ENCODE data around the gene KLRG1. TPM values are rescaled to one million over a fixed set of nuclear protein-coding genes. Genes with fewer than 3 reads are reported as not detected.

KLRG1 gene
- total RNA-seq (5.6 and 8.5 TPM in 2 replicates), polyA plus RNA-seq (13.1 and 15.6 TPM in 2 replicates)

DNA sequence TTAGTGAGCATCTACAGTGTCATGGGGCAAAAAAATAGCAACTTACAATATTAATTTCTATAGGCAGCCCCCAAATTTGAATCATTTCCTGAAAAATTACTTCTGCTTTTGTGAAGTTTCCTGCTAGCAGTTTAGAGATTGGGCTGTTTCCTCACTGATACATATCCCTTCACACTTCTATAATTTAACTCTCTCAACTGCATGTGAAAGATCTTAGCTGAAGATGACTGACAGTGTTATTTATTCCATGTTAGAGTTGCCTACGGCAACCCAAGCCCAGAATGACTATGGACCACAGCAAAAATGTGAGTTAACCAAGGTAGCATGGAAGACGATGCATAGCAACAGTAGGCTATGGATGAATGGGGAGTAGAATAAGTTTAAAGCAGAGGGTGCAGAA is at the start of gene KLRG1:
Gene KLRG1, plus strand, starts transcription at position 134 of the 400 bp plus-strand sequence. Its CDS starts 90 bp downstream, at position 224.
- Histone ChIP-seq H3K27me3 (no peaks in the 10 kb centered on the region), H3K4me3 (no peak within 1 kb of the TSS), H3K36me3 (no peaks in the 10 kb centered on the region), H3K27ac (no peak within 1 kb of the TSS), H3K9me3 (ENCODE audit: low read depth) (no peaks in the 10 kb centered on the region), H3K4me1 (ENCODE audit: low read depth) (no peaks in the 10 kb centered on the region)
- no peak for DNase-seq (ENCODE audit: low read depth in 1 of 2, low spot score in 1 of 2)
- no peak for TF ChIP-seq CTCF (IDR thresholded peaks at IDR 0.05; ENCODE audit: low read depth, low read length)

DNA sequence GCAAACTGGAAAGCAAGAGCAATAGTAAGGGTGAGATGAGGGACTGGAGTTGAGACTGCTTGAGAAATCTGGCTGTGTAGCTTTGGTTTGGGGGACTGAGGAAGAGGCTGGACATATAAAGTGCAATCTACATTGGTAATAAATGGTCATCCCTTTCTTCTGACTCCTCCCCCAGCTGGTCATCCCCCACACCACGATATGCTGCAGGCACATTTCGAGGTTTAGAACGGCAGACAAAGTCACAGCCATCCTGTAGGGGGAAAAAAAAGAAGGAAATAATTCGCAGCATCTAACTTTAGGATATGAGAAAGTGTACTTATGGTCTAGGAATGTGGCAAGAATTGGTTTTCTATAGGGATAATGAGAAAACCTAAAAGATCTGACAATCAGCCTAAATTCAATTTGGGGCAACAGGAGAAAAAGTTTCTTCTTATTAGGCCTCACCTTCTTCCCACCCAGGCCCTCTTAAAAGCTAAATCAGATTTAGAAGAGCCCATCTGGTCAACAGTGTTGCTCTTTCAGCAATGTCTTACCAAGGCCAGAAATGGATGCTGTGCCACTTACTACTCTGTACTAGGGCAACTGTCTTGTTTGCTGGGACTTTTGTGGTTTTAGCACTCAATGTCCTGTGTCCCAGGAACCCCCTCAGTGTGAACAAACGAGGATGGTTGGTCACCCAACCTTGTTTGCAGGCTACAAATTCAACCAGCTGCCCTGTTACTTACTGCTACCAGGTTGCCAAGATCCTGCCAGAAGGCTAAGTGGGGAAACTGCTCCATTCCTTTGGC is 47.5 kb upstream of the KLRG1 start:
- Histone ChIP-seq H3K27me3 (no peaks in the 10 kb centered on the region), H3K27ac (no peak overlapping the region), H3K4me3 (no peak overlapping the region), H3K9me3 (ENCODE audit: low read depth) (no peaks in the 10 kb centered on the region), H3K4me1 (ENCODE audit: low read depth) (no peaks in the 10 kb centered on the region), H3K36me3 (peaks cover 49% of the 10 kb centered on the region)
- TF ChIP-seq CTCF (IDR thresholded peaks at IDR 0.05; ENCODE audit: low read depth, low read length), result no peak
- DNase-seq (ENCODE audit: low read depth in 1 of 2, low spot score in 1 of 2), result no peak

GRCh38 chr12:8943565-8944186 is 45.7 kb upstream of the KLRG1 start:
- no peak overlapping the region for H3K27ac ChIP-seq

GRCh38 chr12:8946733-8947132 is 42.6 kb upstream of the KLRG1 start:
- Histone ChIP-seq H3K4me1 (ENCODE audit: low read depth) (peaks cover 11% of the 10 kb centered on the region), H3K9me3 (ENCODE audit: low read depth) (no peaks in the 10 kb centered on the region), H3K36me3 (peaks cover 37% of the 10 kb centered on the region), H3K4me3 (no peak overlapping the region), H3K27me3 (no peaks in the 10 kb centered on the region), H3K27ac (no peak overlapping the region)
- DNase-seq (ENCODE audit: low read depth in 1 of 2, low spot score in 1 of 2), result no peak
- TF ChIP-seq CTCF (IDR thresholded peaks at IDR 0.05; ENCODE audit: low read depth, low read length), result no peak

More at GRCh38 chr12:8943565-8944186, 45.7 kb upstream of the KLRG1 start:
- no peaks in the 10 kb centered on the region for H3K9me3 ChIP-seq (ENCODE audit: low read depth)
- H3K4me3 ChIP-seq, result no peak overlapping the region
- peaks cover 42% of the 10 kb centered on the region for H3K36me3 ChIP-seq
- H3K4me1 ChIP-seq (ENCODE audit: low read depth), result peaks cover 8% of the 10 kb centered on the region
- H3K27me3 ChIP-seq, result no peaks in the 10 kb centered on the region
- no peak for DNase-seq (ENCODE audit: low read depth in 1 of 2, low spot score in 1 of 2)
- no peak for TF ChIP-seq CTCF (IDR thresholded peaks at IDR 0.05; ENCODE audit: low read depth, low read length)

GRCh38 chr12:8947737-8948136 is 41.6 kb upstream of the KLRG1 start:
- Histone ChIP-seq H3K9me3 (ENCODE audit: low read depth) (no peaks in the 10 kb centered on the region), H3K4me1 (ENCODE audit: low read depth) (peaks cover 11% of the 10 kb centered on the region), H3K36me3 (peaks cover 28% of the 10 kb centered on the region), H3K27ac (no peak overlapping the region), H3K27me3 (no peaks in the 10 kb centered on the region), H3K4me3 (no peak overlapping the region)
- TF ChIP-seq CTCF (IDR thresholded peaks at IDR 0.05; ENCODE audit: low read depth, low read length), result no peak
- DNase-seq (ENCODE audit: low read depth in 1 of 2, low spot score in 1 of 2), result no peak
